Glomerular visceral epithelial cell (primary cell): Measurements from ENCODE around the gene ENPP6.
A peak's percentile ranks its signal among the peaks of the same experiment; 100 is the strongest.

Experiments
- DNase-seq: peaks from one replicate; pipeline ENCODE4 v3.0.0-alpha.2; 2016; ENCODE audit errors: extremely low spot score

ENPP6 gene

DNA sequence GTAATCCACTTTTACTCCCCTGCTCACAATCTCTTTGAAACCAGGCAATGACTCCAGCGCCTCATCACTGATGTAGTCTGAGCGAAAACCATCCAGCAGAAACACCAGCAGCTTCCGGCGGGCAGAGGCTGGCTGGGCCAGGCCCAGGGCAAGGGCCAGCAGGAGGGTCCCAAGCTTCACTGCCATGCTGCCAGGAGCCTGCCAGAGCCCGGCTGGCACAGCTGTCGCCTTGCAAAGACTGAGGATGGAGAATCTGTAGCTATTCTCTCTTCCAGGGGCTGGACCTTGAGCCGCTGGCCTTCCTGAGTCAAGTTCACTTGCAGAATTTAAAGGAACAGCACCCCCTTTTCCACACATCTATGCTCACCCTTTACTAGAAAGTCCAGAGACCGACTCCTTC, at the start of gene ENPP6:
Gene ENPP6, minus strand, starts transcription at position 240 of the 400 bp plus-strand sequence. Its CDS starts 54 bp downstream, at position 186.
- DNase-seq: no peak

DNA sequence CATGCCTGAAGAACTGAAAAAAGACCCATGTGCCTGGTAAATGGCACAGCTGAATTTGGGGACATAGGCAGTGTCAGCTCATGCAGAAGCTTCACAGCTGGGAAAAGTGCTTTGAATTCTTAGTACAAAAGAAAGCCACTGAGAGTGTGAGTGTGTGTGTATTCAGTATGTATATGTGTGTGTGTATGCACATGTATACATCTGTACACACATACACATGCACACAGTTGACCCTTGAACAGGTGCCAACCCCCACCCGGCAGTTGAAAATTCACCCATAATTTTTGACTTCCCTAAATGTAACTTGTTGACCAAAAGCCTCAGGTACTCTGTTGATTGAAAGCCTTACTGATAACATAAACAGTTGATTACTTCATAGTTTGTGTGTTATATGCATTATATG, 49.5 kb upstream of the ENPP6 start:
- no peak for DNase-seq

DNA sequence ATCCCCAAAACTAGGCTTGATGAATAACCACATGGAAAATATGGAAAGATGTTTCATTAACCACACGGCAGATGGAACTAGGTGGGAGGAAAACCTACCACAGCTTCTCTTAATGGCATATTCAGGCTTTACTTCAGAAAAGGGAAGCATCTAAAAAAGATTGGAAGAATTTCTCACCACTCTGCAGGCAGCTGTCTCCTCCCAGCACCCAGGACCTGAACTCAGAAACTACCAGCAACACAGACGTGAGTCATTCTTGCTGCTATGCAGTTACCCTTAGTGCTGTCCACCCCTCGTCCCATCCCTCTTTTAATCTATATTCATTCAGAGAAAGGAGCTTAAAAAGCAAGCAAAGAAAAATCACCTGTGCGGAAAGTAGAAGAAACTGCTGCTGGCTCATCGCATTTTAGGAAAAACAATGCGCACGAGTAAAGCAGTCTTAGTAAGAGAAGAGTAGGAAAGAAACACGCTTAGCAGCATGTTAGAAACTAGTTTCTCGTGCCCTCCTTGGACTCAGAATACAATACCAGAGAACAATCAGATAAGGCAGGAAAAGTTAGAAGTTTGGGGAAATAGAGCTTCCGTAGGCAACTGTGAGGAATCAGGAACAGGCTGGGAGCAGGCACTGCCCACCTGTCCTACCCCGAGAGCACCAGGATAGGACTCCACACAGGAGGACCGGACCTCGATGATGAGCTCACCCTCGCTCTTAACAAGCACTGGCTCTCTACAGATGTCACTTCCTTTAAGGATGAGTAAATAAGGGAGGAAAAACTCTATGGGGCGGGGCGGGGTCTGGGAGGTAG, 48.1 kb upstream of the ENPP6 start:
- peak; percentile 34 for DNase-seq

DNA sequence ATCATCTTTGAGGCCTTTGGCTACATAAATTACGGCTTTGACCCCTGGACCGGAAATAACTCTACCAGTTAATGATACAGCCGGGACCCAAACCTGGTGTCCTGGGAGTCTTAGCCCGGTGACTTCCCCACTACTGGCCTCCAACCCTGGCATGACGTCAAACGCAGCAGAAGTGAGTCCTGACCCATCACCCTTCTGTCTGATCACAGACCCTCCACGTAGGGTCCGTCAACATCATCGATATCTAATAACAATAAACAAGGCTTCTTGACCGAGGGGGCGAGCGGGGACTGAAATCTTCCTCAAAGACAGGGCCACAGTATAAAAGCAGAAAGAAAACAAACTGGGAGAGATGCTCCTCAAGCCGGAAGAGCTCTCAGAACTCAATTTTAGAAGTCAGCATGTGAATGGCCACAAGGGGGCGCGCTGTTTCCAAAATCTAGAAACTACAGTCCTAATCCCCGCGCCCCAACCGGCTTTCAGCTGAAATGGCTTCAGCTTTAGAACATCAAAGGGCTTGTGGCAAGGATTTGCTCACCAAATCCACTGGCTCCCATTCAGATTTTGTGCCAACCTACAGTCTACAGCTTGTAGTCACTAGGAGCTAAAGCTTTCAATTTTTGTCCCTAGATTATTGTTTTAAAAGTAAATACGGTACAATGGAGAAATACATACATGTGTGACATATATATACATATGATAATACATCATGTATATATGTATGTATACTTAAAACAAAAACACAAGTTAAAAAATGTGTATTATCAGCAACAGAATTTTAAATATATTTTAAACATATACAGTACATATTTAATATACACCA, 46.4 kb upstream of the ENPP6 start:
- DNase-seq: peak; percentile 92

DNA sequence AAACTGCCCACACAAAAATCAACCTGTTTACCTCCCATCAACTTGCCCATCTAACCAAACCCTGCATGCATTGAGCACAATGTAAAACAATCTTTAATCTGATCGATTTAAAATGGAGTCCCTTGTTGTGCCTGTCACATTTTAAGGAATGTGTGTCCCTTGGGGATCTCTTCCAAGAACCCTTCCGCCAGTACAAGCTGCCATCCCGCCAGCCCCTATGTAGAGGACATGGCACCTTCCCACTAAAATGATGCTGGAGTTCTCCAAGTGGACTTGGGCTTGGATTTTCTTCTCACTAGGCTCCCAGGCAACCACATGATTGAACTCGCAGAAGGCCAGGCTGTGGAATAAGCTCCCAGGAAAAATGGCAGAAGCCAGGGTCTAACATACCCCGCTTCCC, 45.8 kb upstream of the ENPP6 start:
- DNase-seq: no peak

DNA sequence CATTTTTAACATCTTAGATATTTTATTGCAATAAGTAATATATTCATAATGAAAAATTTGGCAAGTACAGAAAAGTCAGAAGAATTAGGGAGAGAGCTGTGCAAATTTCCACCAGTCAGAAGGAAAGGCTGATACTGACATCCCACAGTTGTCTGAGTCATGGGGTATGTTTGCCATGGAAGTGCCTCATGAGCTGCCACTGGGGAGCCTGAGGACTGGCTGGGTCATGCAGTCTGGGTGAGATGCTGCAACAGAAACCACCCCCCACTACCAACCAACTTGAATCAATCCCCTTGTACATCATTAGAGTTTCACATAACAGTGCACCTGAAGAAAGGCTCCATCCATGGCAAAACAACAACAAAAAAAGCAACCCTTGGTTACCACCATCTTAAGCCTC, 45.2 kb upstream of the ENPP6 start:
- no peak for DNase-seq

DNA sequence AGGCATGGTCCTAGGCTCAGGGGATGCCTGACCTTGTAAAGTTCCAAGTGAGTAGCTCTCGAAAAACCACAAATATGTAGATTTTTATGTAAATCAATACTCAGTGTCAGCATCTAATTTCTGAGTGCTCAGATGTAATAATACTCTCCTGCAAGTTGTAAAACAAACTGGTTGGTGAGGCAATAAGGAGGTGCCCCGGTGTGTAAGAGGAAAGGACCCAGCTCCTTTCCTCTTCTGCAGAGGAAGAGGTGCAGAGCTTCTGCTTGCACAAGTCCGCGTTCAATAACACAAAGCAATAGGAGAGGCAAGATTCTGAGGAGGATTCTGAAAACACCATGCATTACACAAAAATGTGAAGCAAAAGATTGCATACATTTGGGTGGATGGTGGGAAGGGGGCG, 43.6 kb upstream of the ENPP6 start:
- DNase-seq: no peak

DNA sequence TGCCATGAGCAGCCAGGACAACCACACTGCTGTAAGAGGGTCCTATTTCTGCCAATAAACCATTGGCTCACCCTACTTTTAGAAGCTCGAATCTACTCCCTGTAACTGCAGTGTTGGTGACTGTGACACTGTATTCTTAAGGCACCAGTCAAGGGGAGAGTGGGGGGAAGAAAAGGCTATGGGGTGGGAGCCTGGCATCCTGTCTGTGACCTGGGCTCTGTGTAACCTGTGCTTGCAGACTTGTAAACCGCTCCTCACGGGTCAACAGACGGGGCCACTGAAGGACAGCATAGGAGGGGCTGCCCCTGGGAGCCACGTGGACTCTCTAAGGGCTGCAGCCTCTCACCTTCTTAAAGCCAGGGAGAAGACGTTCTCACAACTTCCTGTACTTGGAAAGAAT, 42.2 kb upstream of the ENPP6 start:
- no peak for DNase-seq

DNA sequence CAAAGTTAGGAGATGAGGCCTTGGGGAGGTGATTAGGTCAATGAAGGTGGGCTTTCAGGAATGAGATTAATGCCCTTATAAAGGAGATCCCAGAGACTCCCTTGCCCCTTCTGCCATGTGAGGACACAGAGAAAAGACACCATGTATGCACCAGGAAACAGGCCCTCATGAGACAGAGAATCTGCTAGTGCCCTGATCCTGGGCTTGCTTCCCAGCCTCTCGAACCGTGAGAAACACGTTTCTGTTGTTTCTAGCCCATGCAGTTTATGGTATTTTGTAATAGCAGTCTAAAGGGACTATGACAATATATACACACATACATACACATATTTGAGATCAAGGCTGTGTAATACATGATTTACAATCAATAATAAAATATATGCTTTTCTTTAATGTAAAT, 41.4 kb upstream of the ENPP6 start:
- no peak for DNase-seq

DNA sequence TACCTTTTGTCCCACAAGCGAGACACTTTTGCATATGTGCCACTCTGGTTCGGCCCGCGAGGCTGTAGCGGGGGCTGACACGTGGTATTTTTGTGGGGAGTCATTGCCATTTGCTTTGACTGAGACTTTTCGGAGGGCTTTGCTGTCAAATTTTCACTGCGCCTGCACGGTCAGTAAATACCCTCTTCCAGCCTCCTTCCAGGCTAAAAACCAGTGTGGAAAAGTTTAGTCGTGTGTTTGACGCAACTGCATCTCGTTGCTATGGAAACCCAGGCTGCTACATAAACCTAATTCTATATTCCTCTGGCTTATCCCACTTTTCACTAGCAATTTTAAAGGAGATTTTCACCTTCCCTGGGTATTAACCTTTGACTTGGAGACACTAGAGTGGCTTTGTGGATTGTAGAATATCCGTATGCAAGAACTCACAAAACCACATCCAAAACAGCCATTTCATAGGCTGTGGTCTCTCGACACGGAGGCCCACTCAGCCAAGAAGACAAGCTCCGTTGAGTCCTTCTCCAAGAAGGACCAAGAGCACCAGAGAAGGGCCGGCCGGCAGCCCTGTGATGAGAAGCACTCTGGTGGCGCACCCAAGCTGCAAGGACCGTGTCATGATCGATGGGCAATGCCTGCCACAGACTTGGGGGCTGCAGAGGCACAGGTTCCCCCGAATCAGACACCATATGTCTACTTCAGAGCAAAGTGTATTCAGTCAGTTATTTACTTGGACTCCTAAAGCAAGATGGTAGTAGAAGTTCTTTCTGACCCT, 38.4 kb upstream of the ENPP6 start:
- no peak for DNase-seq

DNA sequence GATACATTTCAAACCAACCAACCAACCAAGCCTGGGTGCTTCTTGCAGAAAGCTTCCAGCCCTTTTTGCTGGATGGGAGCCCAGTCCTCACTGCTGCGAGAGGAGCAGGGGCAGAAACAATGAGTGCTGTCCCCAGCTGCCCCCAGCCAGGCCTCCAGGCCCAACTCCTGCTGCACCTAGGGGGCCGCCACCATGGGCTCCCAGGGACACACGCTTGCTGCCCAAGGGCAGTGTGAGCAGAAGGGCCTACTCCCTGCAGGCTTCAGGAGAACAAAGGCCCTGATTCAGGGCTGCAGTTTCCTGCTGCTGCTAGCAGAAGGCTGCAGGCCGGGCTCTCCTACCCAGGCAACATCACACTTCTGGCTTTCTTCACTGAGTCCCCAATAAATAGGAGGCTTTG, 37.7 kb upstream of the ENPP6 start:
- no peak for DNase-seq

DNA sequence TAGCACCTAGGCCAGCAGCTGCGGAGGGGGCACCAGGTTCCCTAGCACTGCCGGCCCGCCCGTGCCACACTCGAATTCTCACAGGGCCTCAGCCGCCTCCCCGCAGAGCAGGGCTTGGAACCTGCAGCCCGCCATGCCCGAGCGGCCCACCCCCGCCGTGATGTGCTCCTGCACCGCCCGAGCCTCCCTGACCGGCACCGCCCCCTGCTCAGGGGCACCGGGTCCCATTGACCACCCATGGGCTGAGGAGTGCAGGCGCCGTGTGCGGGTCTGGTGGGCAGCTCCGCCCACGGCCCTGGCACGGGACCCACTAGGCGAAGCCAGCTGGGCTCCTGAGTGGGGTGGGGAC, 35.4 kb upstream of the ENPP6 start:
- no peak for DNase-seq

DNA sequence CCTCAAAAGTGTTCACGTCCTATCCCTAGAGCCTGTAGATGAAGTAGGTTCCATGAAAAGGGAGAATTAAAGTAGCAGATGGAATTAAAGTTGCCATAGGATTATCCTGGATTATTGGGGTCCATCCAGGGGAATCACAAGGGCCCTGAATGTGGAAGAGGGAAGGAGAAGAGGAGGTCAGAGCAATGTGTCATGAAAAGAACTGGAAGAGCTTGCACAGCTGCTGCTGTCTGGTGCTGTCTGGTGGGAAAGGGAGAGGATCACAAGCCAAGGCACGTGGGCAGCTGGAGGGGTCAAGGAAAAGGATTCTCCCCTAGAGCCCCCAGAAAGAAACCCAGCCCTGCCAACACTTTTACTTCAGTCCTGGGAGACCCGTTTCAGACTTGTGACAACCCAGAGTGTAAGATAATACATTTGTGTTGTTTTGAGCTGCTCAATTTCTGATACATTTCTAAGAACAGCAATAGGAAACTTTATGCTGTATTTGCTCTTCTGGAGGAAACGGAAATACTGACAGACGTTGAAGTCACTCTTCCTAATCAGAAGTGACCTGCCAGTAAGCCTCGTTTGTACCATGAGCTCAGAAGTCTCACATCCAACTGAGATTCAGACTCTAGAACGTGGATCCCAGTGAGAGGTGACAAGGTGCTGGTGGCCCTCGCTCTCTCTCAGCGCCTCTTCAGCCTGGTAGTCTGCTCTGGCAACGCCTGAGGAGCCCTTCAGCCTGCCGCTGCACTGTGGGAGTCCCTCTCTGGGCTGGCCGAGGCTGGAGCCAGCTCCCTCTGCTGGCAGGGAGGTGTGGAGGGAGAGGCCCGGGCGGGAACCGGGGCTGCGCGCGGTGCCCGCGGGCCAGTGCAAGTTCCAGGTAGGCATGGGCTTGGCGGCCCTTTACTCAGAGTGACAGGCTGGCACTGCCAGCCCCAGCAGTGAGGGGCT, 34.7 kb upstream of the ENPP6 start:
- no peak for DNase-seq

DNA sequence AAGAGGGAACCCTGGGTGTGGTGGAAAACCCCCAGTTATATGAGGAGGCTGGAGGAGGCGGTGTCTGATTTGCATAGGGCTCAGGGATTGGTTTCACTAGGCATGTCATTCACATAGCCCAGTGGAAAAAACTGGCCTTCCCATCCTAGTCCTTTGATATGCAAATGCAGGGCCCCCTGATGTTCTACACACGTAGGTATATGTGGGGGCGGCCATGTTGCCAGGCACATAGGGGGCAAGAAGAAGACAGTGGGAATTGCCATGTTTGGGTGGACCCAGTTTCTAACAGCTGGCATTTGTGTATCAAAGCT, 34.0 kb upstream of the ENPP6 start:
- no peak for DNase-seq

DNA sequence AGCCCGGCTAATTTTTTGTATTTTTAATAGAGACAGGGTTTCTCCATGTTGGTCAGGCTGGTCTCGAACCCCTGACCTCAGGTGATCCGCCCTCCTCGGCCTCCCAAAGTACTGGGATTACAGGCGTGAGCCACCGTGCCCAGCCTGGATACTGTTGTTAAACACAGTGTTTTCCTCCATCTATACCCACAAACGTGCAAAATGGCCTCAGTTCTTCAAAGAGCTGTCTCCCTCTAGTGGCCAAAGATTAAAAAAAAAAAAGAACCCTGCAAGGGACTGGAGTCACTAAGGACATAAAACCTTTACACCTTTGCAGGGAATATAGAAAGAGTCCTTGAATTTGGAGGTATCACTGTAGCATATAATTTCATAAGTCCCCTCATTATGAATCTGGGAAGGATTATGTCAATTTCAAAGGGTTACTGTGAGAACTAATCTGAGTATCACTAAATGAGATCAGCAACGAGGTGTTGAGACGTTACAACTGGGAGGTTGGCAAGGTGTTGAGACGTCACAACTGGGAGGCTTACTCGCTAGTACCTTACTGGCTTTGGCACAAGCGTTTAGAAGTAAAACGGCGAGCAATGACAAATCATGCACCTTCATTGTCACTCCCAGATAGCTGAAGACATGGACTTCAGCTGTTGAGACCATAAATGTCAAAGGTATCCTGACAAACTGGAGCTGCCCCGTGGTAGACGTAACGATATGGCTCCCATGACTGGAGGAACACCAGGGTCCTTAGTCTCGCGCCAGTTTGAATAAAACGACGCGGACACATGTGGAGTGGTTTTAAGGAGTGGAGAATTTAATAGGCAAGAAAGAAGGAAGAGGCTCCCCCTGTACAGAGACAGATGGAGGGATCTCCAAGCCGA, 33.4 kb upstream of the ENPP6 start:
- peak; percentile 52 for DNase-seq

DNA sequence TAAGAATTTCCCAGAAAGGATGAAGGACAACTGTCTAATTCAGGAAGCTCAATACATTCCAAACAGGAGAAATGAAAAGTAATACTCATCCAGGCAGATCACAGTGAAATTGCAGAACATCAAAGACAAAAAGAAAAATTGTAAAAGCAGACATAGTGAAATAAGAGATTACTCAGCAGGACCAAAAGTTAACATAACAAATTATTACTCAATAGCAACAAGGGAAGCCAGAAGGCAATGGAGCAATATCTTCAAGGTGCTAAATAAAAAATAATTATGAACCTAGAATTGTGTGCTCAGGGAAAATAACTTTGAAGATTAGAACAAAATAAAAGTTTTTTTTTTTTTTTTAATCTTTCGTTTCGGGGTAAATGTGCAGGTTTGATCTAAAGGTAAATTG, 30.5 kb upstream of the ENPP6 start:
- no peak for DNase-seq

DNA sequence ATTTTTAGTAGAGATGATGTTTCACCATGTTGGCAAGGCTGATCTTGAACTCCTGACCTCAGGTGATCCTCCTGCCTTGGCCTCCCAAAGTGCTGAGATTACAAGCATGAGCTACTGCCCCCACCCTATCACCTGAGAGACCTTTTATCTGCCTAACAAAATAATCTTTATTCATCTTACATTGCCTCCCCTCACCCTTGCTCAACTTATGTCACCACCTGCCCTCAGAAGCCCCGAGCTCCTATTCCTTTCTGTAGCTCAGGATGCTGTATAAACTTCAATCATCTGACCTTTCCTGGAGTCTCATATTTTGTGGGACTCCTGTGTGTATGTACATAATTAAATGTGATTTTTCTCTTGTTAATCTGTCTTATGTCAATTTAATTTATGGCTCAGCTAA, 29.7 kb upstream of the ENPP6 start:
- no peak for DNase-seq

DNA sequence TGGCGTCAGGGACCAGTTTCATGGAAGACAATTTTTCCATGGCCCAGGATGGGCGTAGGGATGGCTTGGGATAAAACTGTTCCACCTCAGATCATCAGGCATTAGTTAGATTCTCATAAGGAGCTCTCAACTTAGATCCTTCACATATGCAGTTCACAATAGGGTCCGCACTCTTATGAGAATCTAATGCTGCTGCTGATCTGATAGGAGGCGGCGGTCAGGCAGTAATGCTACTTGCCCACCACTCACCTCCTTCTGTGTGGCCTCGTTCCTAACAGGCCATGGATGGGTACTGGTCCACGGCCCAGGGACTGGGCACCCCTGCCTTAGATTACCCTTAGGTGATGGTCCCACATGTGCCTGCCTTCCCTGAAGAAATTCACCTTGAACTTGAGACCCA, 28.8 kb upstream of the ENPP6 start:
- no peak for DNase-seq

DNA sequence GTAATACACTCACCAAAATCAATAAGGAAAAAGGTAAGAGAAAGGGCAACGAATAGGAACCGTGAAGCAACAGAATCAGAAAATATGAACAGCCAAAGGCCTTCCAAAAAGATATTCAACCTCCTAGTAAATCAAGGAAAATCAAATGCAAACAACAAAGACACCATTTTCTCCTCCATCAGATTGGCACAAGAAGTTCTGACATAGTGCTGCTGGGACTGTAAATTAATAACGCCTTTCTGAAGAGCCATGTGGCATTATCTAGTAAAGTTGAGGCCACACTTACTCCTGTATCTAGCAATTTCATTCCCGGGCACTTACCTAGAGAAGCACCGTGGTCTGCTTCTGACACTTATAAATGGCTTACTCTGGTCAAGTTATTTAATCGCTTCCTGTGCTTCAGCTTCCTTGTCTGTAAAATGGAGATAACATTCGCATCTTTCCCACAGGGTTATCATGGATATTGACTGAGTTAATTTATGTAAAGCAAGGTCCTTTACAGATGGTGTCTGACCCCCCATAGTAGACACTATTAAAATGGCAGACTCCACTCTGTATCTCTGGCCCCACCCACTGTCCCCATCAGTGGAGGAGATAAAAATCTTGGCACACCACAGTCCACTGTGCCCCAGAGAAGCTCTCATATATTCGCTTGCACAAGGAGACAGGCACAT, 20.5 kb upstream of the ENPP6 start:
- no peak for DNase-seq

DNA sequence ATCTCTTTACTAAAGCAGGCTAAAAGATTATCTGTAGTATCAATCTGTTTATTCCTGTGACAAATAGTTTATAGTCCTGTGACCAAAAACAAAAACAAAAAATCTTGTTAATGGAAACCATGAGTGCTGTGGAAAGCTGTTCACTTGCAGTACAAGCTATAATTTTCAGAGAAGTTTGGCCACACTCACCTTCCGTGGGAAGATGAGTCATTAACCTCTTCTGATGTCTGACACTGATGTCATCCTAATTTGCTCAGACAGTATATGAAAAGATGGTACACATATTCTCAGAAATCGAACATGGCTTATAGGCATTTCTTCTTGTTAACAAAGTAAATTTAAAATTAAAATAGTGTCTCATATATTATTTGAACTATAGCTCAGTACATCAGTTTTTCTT, 19.9 kb upstream of the ENPP6 start:
- DNase-seq: peak; percentile 5
